ENCODE results near the gene PLET1.
A peak's percentile ranks its signal among the peaks of the same experiment; 100 is the strongest.

Gene PLET1

DNA sequence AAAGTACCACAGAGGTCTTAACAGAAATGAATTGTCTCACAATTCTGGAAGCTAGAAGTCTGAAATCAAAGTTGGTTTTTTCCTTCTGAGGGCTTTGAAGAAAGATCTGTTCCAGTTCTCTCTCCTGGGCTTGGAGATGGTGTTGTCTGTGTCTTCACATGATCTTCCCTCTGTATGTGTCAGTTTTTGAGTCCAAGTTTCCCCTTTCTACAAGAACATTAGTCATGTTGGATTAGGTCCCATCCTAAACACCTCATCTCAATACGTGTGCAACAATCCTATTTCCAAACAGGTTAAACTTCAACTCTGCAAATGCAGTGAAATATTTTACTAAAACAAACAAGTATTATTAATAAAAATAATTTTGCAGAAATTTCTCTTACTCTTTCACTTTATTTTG lies 37.5 kb downstream of the PLET1 start:
- no peak overlapping the region for H3K4me3 ChIP-seq (ENCODE audit: control insufficient read depth, low read depth, low read length)
- TF ChIP-seq, protein P1, sequence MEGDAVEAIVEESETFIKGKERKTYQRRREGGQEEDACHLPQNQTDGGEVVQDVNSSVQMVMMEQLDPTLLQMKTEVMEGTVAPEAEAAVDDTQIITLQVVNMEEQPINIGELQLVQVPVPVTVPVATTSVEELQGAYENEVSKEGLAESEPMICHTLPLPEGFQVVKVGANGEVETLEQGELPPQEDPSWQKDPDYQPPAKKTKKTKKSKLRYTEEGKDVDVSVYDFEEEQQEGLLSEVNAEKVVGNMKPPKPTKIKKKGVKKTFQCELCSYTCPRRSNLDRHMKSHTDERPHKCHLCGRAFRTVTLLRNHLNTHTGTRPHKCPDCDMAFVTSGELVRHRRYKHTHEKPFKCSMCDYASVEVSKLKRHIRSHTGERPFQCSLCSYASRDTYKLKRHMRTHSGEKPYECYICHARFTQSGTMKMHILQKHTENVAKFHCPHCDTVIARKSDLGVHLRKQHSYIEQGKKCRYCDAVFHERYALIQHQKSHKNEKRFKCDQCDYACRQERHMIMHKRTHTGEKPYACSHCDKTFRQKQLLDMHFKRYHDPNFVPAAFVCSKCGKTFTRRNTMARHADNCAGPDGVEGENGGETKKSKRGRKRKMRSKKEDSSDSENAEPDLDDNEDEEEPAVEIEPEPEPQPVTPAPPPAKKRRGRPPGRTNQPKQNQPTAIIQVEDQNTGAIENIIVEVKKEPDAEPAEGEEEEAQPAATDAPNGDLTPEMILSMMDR (IDR thresholded peaks at IDR 0.05; ENCODE audit: control insufficient read depth, insufficient read depth, low read depth, low read length, missing control alignments) = no peak
- no peak for DNase-seq (ENCODE audit: low read depth)

DNA sequence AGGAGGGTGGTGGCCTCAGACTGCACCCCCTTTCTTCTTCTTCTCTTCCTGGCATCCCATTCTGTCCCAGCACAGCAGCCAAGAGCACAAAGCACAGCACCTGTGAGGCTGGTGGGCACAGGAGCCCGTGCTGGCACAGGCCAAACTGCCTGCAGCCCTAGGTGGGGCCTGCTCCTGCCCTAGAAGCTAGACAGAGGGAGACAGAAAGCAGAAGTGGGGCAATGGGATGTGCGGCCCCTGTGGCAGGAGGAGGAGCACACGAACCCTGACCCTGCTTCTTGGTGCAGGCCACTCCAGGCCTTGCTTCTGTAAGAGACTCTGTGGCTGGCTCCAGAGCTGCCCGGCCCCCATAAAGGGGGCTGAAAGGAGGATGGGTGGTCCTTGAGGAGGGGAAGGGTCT lies 38.4 kb downstream of the PLET1 start:
- no peak for DNase-seq (ENCODE audit: low read depth)
- TF ChIP-seq, protein P1 (IDR thresholded peaks at IDR 0.05; ENCODE audit: control insufficient read depth, insufficient read depth, low read depth, low read length, missing control alignments) = no peak
- no peak overlapping the region for H3K4me3 ChIP-seq (ENCODE audit: control insufficient read depth, low read depth, low read length)

DNA sequence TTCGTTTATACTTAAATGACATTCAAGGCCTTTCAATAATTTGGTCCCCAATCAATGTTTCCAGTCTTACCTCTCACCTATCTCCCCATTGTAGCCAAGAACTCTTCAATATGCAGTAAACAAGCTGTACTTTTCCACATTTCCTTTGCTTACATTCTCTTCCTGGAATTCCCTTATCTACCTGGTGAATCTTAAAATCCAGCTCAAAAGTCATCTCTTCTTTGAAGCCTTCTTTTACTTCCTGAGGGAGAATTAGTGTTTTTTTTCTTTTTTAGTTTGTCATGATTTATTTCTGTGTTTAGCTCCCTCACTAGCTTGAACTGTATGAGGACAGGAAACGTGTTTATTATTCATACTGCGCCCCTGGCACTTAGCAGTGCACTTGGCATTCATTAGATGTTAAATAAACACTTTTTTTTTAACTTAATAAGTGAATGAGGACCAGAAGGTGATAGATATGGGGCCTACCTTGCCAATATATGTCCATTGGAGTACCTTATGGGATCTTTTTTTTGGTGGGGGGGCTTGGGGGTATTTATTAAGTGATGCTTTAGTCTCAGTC lies 39.3 kb downstream of the PLET1 start:
- no peak overlapping the region for H3K4me3 ChIP-seq (ENCODE audit: control insufficient read depth, low read depth, low read length)
- DNase-seq (ENCODE audit: low read depth) = no peak
- TF ChIP-seq, protein P1 (IDR thresholded peaks at IDR 0.05; ENCODE audit: control insufficient read depth, insufficient read depth, low read depth, low read length, missing control alignments) = no peak

DNA sequence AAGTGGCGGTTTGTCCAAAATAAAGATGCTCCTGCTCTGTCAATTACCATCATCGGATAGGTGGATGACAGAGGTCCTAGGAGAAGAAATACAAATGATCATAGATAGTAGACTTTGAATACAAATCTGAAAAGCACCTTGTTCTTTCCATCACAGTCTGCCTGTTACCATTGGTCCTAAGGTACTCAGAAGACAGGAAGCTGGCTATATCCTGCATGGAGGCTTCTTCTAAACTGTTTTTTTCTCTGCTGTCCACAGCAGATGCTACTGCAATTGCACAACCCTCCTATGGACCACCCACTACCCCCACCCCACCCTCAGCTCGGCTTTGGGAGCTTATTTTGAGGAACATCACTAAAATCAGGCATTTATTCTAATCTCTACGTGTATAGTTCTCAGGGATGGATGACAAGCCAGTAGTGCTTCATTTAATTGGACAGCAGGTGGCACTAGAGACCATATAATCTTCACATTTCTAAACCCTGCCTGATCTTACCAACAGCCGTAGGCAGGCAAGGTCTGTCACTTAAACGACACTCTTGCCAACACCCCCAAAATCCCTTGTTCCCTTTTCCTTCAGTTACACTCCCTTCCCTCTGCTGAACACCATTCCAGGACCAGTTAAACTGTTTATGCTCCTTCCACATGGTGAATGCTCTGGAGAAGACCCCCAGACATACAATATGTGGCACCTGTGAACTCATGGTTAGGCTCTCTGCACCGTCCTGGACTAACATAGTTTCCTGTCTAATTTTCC lies 41.0 kb downstream of the PLET1 start:
- TF ChIP-seq, protein P1 (IDR thresholded peaks at IDR 0.05; ENCODE audit: control insufficient read depth, insufficient read depth, low read depth, low read length, missing control alignments) = peak; percentile 65
- DNase-seq (ENCODE audit: low read depth) = peak; percentile 47
- no peak overlapping the region for H3K4me3 ChIP-seq (ENCODE audit: control insufficient read depth, low read depth, low read length)

DNA sequence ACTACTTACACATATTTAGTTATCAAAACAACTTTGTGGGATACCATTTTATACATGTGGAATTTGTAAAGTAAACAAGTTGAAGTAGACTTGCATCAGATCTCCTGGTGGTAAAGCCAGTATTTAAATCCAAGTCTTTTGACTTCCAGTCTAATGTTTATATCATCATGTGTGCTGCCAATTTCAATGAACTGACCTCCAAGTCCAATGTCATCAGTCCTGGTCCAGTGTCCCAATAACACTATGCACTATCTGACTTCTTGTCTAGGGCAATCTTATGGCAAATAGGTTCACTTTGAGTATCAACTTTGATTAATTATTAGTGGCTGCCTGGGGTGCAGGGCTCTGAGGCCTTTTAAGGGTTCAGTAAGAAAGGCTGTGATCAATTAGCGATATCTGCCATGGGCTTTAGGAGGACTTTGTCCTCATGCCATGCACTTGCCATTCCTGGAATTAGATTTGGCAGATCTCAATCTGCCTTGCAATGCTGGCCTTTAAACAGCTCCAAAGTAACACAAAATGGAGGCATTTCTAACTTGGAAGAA lies 44.0 kb downstream of the PLET1 start:
- TF ChIP-seq, protein P1 (IDR thresholded peaks at IDR 0.05; ENCODE audit: control insufficient read depth, insufficient read depth, low read depth, low read length, missing control alignments) = no peak
- DNase-seq (ENCODE audit: low read depth) = no peak
- H3K4me3 ChIP-seq (ENCODE audit: control insufficient read depth, low read depth, low read length) = no peak overlapping the region

DNA sequence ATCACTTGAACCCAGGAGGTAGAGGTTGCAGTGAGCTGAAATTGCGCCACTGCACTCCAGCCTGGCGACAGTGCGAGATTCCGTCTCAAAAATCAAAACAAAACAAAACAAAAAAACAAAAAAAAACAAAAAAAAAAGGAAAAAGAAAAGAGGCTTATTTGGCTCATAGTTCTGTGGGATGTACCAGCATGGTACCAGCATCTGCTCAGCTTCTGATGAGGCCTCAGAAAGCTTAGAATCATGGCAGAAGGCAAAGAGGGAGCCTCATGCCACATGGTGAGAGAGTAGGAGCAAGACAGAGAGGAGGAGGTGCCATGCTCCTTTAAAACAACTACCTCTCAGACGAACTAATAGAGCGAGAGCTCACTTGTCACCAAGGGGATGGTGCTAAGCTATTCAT lies 45.0 kb downstream of the PLET1 start:
- no peak overlapping the region for H3K4me3 ChIP-seq (ENCODE audit: control insufficient read depth, low read depth, low read length)
- TF ChIP-seq, protein P1 (IDR thresholded peaks at IDR 0.05; ENCODE audit: control insufficient read depth, insufficient read depth, low read depth, low read length, missing control alignments) = no peak
- DNase-seq (ENCODE audit: low read depth) = no peak
